ENCODE data around the gene RALGPS1.

DNA sequence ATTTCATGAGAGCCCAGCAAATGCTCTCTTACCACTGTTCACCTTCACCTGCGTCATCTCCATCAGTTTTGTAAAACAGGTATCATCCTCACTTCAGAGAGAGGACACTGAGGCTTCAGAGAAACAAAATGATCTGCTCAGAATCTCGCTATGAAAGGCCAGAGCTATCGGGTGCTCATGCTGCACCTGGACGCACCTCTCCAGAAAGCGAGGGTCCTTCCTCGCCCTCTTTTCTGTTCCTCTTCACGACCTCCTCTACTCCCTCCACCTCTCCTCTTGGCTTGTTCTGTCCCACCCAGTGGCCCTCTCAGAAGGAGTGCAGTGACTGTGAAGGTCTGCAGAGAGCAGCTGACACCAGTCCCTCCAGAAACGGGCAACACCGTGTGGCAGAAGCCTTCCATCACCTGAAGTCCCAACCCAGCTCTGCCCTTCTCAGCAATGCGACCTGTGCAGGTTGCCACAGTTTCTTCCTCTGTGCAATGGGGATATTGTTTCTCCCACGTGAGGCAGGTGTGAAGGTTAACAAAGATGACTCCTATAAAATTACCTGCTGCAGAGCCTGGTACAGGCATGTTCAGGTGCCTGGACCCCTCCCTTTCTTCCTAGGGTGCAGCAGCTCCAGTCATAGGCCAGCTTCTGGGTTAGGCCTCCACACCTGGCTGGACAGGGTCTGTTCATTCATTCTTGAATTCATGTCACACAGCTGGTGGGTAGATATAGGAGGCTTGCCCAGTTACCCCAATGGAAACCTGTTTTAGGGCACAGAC, 253.2 kb downstream of the RALGPS1 start:
- TF ChIP-seq, protein P1, sequence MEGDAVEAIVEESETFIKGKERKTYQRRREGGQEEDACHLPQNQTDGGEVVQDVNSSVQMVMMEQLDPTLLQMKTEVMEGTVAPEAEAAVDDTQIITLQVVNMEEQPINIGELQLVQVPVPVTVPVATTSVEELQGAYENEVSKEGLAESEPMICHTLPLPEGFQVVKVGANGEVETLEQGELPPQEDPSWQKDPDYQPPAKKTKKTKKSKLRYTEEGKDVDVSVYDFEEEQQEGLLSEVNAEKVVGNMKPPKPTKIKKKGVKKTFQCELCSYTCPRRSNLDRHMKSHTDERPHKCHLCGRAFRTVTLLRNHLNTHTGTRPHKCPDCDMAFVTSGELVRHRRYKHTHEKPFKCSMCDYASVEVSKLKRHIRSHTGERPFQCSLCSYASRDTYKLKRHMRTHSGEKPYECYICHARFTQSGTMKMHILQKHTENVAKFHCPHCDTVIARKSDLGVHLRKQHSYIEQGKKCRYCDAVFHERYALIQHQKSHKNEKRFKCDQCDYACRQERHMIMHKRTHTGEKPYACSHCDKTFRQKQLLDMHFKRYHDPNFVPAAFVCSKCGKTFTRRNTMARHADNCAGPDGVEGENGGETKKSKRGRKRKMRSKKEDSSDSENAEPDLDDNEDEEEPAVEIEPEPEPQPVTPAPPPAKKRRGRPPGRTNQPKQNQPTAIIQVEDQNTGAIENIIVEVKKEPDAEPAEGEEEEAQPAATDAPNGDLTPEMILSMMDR (IDR thresholded peaks at IDR 0.05): no peak
- TF ChIP-seq POLR2A (IDR thresholded peaks at IDR 0.05) (no peak), POLR2AphosphoS5 (IDR thresholded peaks at IDR 0.05) (no peak)
